Sigmoid colon (tissue), 7 donors: ENCODE data around the gene CD164L2. TPM values are rescaled to one million over a fixed set of nuclear protein-coding genes. Genes with fewer than 3 reads are reported as not detected.
A peak's percentile ranks its signal among the peaks of the same experiment; 100 is the strongest.

Experiments used
- DNase-seq: peaks from one replicate; pipeline ENCODE4 v3.0.0-alpha.2; 2019
- H3K27ac ChIP-seq, 4 donors: fragments of 200-600 bp; sonication (generic); one replicate each; pipeline ENCODE4 v1.5.1; 2016 to 2019; ENCODE audit warnings: mild to moderate bottlenecking in 1 of 4
- H3K27me3 ChIP-seq, 3 donors: fragments of 200-600 bp; sonication (generic); one replicate each; pipeline ENCODE4 v1.5.1; 2019; ENCODE audit warnings: mild to moderate bottlenecking in 1 of 3
- H3K36me3 ChIP-seq, 4 donors: fragments of 200-600 bp; sonication (generic); one replicate each; pipeline ENCODE4 v1.5.1; 2016 to 2019
- H3K4me1 ChIP-seq, 4 donors: fragments of 200-600 bp; sonication (generic); one replicate each; pipeline ENCODE4 v1.5.1; 2017 to 2019
- H3K4me3 ChIP-seq, 4 donors: fragments of 200-600 bp; sonication (generic); one replicate each; pipeline ENCODE4 v1.5.1; 2017 to 2019; ENCODE audit warnings: mild to moderate bottlenecking in 2 of 4, moderate library complexity in 1 of 4
- H3K9me3 ChIP-seq, 4 donors: fragments of 200-600 bp in 3 of 4; sonication (generic) in 3 of 4; one replicate each; pipeline versions ENCODE4 v1.5.1 to v1.6.1; 2013 to 2019
- CTCF ChIP-seq, 4 experiments: fragments of 450-650 bp in 3 of 4; fragments of 200-600 bp in 1 of 4; IDR thresholded peaks; one replicate each; pipeline ENCODE4 v1.5.1; 2016 to 2019; ENCODE audit warnings: antibody characterized with exemption in 4 of 4, mild to moderate bottlenecking in 3 of 4, moderate library complexity in 2 of 4
- EP300 ChIP-seq, 4 donors: sonication (generic); formaldehyde crosslinking; IDR thresholded peaks; one replicate each; pipeline ENCODE4 v1.6.1; 2017; ENCODE audit warnings: antibody characterized with exemption in 4 of 4
- POLR2A ChIP-seq, 2 donors: fragments of 450-650 bp; IDR thresholded peaks; one replicate each; pipeline ENCODE4 v1.6.1; 2016; ENCODE audit warnings: antibody characterized with exemption in 2 of 2, mild to moderate bottlenecking in 2 of 2, moderate library complexity in 2 of 2
- POLR2AphosphoS5 ChIP-seq, 4 donors: sonication (generic); formaldehyde crosslinking; IDR thresholded peaks; one replicate each; pipeline ENCODE4 v1.6.1; 2017; ENCODE audit warnings: antibody characterized with exemption in 4 of 4
- WGBS, 2 donors: extraction: QIAGEN DNeasy Blood & Tissue Kit; methylation state at CpG; one replicate each; pipeline ENCODE4 v1.1.7; 2013; 5-methylcytosine and 5-hydroxymethylcytosine counted together
- intact Hi-C: fragments of 100-400 bp; cut with DNase I; formaldehyde crosslinking; loops from one replicate; pipeline ENCODE4 v1.15.1; 2023
- polyA plus RNA-seq, 3 donors: library from polyadenylated mRNA; stranded (reverse); fragments of 200-250 nt; gene quantifications; one replicate each; pipeline ENCODE4 v1.2.3, GENCODE V29; 2013
- total RNA-seq, 4 donors: library from RNA; depleted of rRNA; stranded (reverse); fragments of >200 nt; gene quantifications; one replicate each; pipeline ENCODE4 v1.1.0, GENCODE V29; 2016
- donor health status: healthy with polysubstance abuse.
- donor health status: Bipolar disorder and iron deficiency.
- donor health status: healthy.

Gene CD164L2
- total and polyA plus RNA-seq, 7 donors, result 1.2 to 1.9 TPM; not detected in 5

- peak; percentile 76 for DNase-seq
- intact Hi-C loops, result no loop called here
- no peaks in the 10 kb centered on the region for H3K9me3 ChIP-seq
- no peaks in the 10 kb centered on the region for H3K27me3 ChIP-seq
- peaks cover 0 to 21% (median 0%) of the 10 kb centered on the region in 4 donors for H3K36me3 ChIP-seq
- TF ChIP-seq POLR2AphosphoS5 (IDR thresholded peaks at IDR 0.05) (peak in 3 of 4 donors; percentile 30 to 72 (median 52)), CTCF (IDR thresholded peaks at IDR 0.05) (no peak)
- peaks cover 0 to 74% (median 60%) of the 10 kb centered on the region in 4 donors for H3K4me1 ChIP-seq
- 38 to 78% methylated on average over 17 of the region's 17 CpGs for WGBS, 2 donors
- H3K4me3 ChIP-seq, result peak overlapping the region in 3 of 4 donors; percentile 15 to 31 (median 25)
- peak overlapping the region; percentile 75 to 87 (median 82) for H3K27ac ChIP-seq
These were observed 45.3 kb upstream of the CD164L2 start for GRCh38 chr1:27428316-27429028.

- no peaks in the 10 kb centered on the region for H3K9me3 ChIP-seq
- peaks cover 0 to 68% (median 59%) of the 10 kb centered on the region in 4 donors for H3K4me1 ChIP-seq
- peak overlapping the region; percentile 75 to 87 (median 82) for H3K27ac ChIP-seq
- intact Hi-C loops, result no loop called here
- H3K27me3 ChIP-seq, result no peaks in the 10 kb centered on the region
- 73 to 88% methylated on average over 2 of the region's 2 CpGs for whole genome bisulfite sequencing, 2 donors
- no peak for TF ChIP-seq EP300 (IDR thresholded peaks at IDR 0.05)
- no peak for TF ChIP-seq POLR2AphosphoS5 (IDR thresholded peaks at IDR 0.05)
- no peak for TF ChIP-seq CTCF (IDR thresholded peaks at IDR 0.05)
- TF ChIP-seq POLR2A (IDR thresholded peaks at IDR 0.05), result no peak
- DNase-seq, result no peak
- H3K36me3 ChIP-seq, result peaks cover 0 to 21% (median 0%) of the 10 kb centered on the region in 4 donors
- H3K4me3 ChIP-seq, result peak overlapping the region in 3 of 4 donors; percentile 15 to 31 (median 25)
These were observed 44.7 kb upstream of the CD164L2 start for GRCh38 chr1:27427816-27428315.

- Histone ChIP-seq H3K4me3 (peak overlapping the region in 1 of 4 donors; percentile 31), H3K27ac (peak overlapping the region; percentile 75 to 87 (median 82)), H3K4me1 (peaks cover 0 to 69% (median 57%) of the 10 kb centered on the region in 4 donors), H3K27me3 (no peaks in the 10 kb centered on the region), H3K36me3 (peaks cover 0 to 21% (median 0%) of the 10 kb centered on the region in 4 donors), H3K9me3 (no peaks in the 10 kb centered on the region)
- no peak for TF ChIP-seq POLR2A (IDR thresholded peaks at IDR 0.05)
- TF ChIP-seq CTCF (IDR thresholded peaks at IDR 0.05), result no peak
- peak in 1 of 4 donors; percentile 15 for TF ChIP-seq POLR2AphosphoS5 (IDR thresholded peaks at IDR 0.05)
- intact Hi-C loops, result no loop called here
- no peak for DNase-seq
- 64 to 76% methylated on average over 2 of the region's 2 CpGs for WGBS, 2 donors
These were observed 44.2 kb upstream of the CD164L2 start for GRCh38 chr1:27427329-27427728.

GRCh38 chr1:27423709-27424108, 40.6 kb upstream of the CD164L2 start:
- no peaks in the 10 kb centered on the region for H3K27me3 ChIP-seq
- H3K27ac ChIP-seq, result no peak overlapping the region
- 92 to 93% methylated on average over 4 of the region's 4 CpGs for WGBS, 2 donors
- intact Hi-C loops, result no loop called here
- peaks cover 0 to 61% (median 37%) of the 10 kb centered on the region in 4 donors for H3K4me1 ChIP-seq
- no peak for TF ChIP-seq POLR2A (IDR thresholded peaks at IDR 0.05)
- TF ChIP-seq POLR2AphosphoS5 (IDR thresholded peaks at IDR 0.05), result no peak
- no peak for TF ChIP-seq EP300 (IDR thresholded peaks at IDR 0.05)
- TF ChIP-seq CTCF (IDR thresholded peaks at IDR 0.05), result no peak
- no peak for DNase-seq
- H3K9me3 ChIP-seq, result no peaks in the 10 kb centered on the region
- H3K36me3 ChIP-seq, result peaks cover 0 to 21% (median 0%) of the 10 kb centered on the region in 4 donors
- H3K4me3 ChIP-seq, result no peak overlapping the region
